A549 (cell line): ENCODE results near the gene LITAFD. TPM values are rescaled to one million over a fixed set of nuclear protein-coding genes. Genes with fewer than 3 reads are reported as not detected.
A peak's percentile ranks its signal among the peaks of the same experiment; 100 is the strongest.

Experiments used
- ATAC-seq, 2 experiments: fragments of 200-7000 bp in 1 of 2; fragments of >200 bp in 1 of 2; cut with Nextera tagmentation in 1 of 2; cut with Tn5 transposase in 1 of 2; 3 replicates each; pipeline versions ENCODE4 v1.8.0 to v1.9.1; 2018 to 2020; ENCODE audit warnings: mild to moderate bottlenecking in 1 of 2, moderate library complexity in 1 of 2
- CTCF ChIA-PET: fragments of 300-600 bp; sonication (Branson Sonifier 250); formaldehyde crosslinking; extraction: SDS; loops from one replicate; lab custom pipeline; 2021; ENCODE audit warnings: antibody characterized with exemption, inconsistent platforms; lab: Yijun Ruan, JAX
- POLR2A ChIA-PET: fragments of 350-600 bp; formaldehyde crosslinking; extraction: SDS; loops from one replicate; lab custom pipeline; 2021; ENCODE audit warnings: antibody characterized with exemption, inconsistent platforms; lab: Yijun Ruan, JAX
- DNase-seq, 2 experiments: peaks; one replicate each; pipeline versions ENCODE4 v3.0.0 to v3.0.0-alpha.2; 2011 to 2016; ENCODE audit warnings: low read depth in 1 of 2, low spot score in 1 of 2
- FAIRE-seq: peaks from 2 replicates; lab custom pipeline; 2011; peaks lifted over from hg19 to GRCh38; lab: Jason Lieb, UNC
- H3K27ac ChIP-seq, 2 experiments: fragments of >200 bp; sonication (Bioruptor Twin); formaldehyde crosslinking; 3 replicates each; pipeline ENCODE4 v1.5.1; 2016 to 2017
- H3K4me1 ChIP-seq: fragments of >200 bp; sonication (Bioruptor Twin); formaldehyde crosslinking; 3 replicates; pipeline ENCODE4 v1.6.1; 2016
- H3K4me2 ChIP-seq: fragments of >200 bp; sonication (Bioruptor Twin); formaldehyde crosslinking; 3 replicates; pipeline ENCODE4 v1.6.1; 2016
- H3K4me3 ChIP-seq: fragments of >200 bp; sonication (Bioruptor Twin); formaldehyde crosslinking; 3 replicates; pipeline ENCODE4 v1.5.1; 2016
- H3K9me3 ChIP-seq: fragments of >200 bp; sonication (Bioruptor Twin); formaldehyde crosslinking; 3 replicates; pipeline ENCODE4 v1.6.1; 2016
- CHD2 ChIP-seq: fragments of 150-350 bp; IDR thresholded peaks from 2 replicates; pipeline ENCODE4 v1.6.1; 2014; ENCODE audit warnings: low read length; ENCODE audit not compliant: partially characterized antibody
- CHD4 ChIP-seq: fragments of 200-600 bp; sonication (generic); IDR thresholded peaks from 2 replicates; pipeline ENCODE4 v1.6.1; 2016; ENCODE audit warnings: antibody characterized with exemption, mild to moderate bottlenecking, borderline replicate concordance
- EHF ChIP-seq: fragments of 250-450 bp; sonication (Bioruptor Pico); IDR thresholded peaks from 2 replicates; pipeline ENCODE4 v1.5.0; 2020; ENCODE audit warnings: mild to moderate bottlenecking
- EHMT2 ChIP-seq: fragments of 200-600 bp; sonication (generic); IDR thresholded peaks from 2 replicates; pipeline ENCODE4 v1.6.1; 2016; ENCODE audit warnings: antibody characterized with exemption, low read depth, mild to moderate bottlenecking, moderate library complexity
- EP300 ChIP-seq, 2 experiments: fragments of >200 bp; sonication (Bioruptor Twin); formaldehyde crosslinking; IDR thresholded peaks; 2 replicates in 1 of 2; 3 replicates in 1 of 2; pipeline ENCODE4 v1.6.1; 2016 to 2017
- ESRRA ChIP-seq: fragments of 150-350 bp; IDR thresholded peaks from 2 replicates; pipeline ENCODE4 v1.6.1; 2014; ENCODE audit warnings: mild to moderate bottlenecking, low read length, borderline replicate concordance
- FOSB ChIP-seq: fragments of 250-450 bp; sonication (Bioruptor Pico); IDR thresholded peaks from 2 replicates; pipeline ENCODE4 v1.5.0; 2020; ENCODE audit warnings: mild to moderate bottlenecking, moderate library complexity
- HDAC2 ChIP-seq: fragments of 200-600 bp; sonication (generic); IDR thresholded peaks from 2 replicates; pipeline ENCODE4 v1.6.1; 2016
- HEYL ChIP-seq: fragments of 250-450 bp; sonication (Bioruptor Pico); IDR thresholded peaks from 2 replicates; pipeline ENCODE4 v1.8.0; 2021; ENCODE audit warnings: mild to moderate bottlenecking, moderate library complexity
- HOXA7 ChIP-seq: fragments of 250-450 bp; sonication (Bioruptor Pico); IDR thresholded peaks from 2 replicates; pipeline ENCODE4 v1.5.0; 2020; ENCODE audit warnings: mild to moderate bottlenecking, moderate library complexity
- HOXB5 ChIP-seq: fragments of 250-450 bp; sonication (Bioruptor Pico); IDR thresholded peaks from 2 replicates; pipeline ENCODE4 v1.5.0; 2020; ENCODE audit warnings: mild to moderate bottlenecking, moderate library complexity
- JUN ChIP-seq, 2 experiments: fragments of >200 bp; sonication (Bioruptor Twin); formaldehyde crosslinking; IDR thresholded peaks; 2 replicates in 1 of 2; 3 replicates in 1 of 2; pipeline ENCODE4 v1.6.1; 2016 to 2017
- KDM1A ChIP-seq: fragments of 200-600 bp; sonication (generic); IDR thresholded peaks from 2 replicates; pipeline ENCODE4 v1.6.1; 2016; ENCODE audit warnings: low read depth, mild to moderate bottlenecking
- MAFK ChIP-seq: fragments of 450-650 bp; IDR thresholded peaks from 2 replicates; pipeline ENCODE4 v1.6.1; 2014; ENCODE audit not compliant: partially characterized antibody
- MYC ChIP-seq: IDR thresholded peaks from 2 replicates; pipeline ENCODE4 v1.6.1; 2012; ENCODE audit warnings: mild to moderate bottlenecking, inconsistent platforms, low read length, improper control_type of control experiment, borderline replicate concordance
- PHF8 ChIP-seq: fragments of 200-600 bp; sonication (generic); IDR thresholded peaks from 2 replicates; pipeline ENCODE4 v1.6.1; 2016; ENCODE audit warnings: low read depth, mild to moderate bottlenecking, antibody characterized with exemption, moderate library complexity, borderline replicate concordance
- POLR2A ChIP-seq: IDR thresholded peaks from 2 replicates; pipeline ENCODE4 v1.6.1; 2012; ENCODE audit warnings: mild to moderate bottlenecking, low read length
- RCOR1 ChIP-seq: fragments of 150-350 bp; IDR thresholded peaks from 2 replicates; pipeline ENCODE4 v1.6.1; 2014; ENCODE audit warnings: antibody characterized with exemption, low read length, low read depth
- SREBF2 ChIP-seq: fragments of 450-650 bp; IDR thresholded peaks from 2 replicates; pipeline ENCODE4 v1.6.1; 2014; ENCODE audit warnings: mild to moderate bottlenecking, moderate library complexity
- TP53 ChIP-seq: fragments of 250-450 bp; sonication (Bioruptor Pico); IDR thresholded peaks from 2 replicates; pipeline ENCODE4 v1.5.0; 2021; ENCODE audit warnings: mild to moderate bottlenecking, moderate library complexity
- ZC3H11A ChIP-seq: fragments of 450-650 bp; IDR thresholded peaks from 2 replicates; pipeline ENCODE4 v1.6.1; 2014; ENCODE audit warnings: antibody characterized with exemption, mild to moderate bottlenecking
- ZNF302 ChIP-seq: fragments of 250-450 bp; sonication (Bioruptor Pico); IDR thresholded peaks from 2 replicates; pipeline ENCODE4 v1.9.0; 2021; ENCODE audit warnings: inconsistent platforms, mild to moderate bottlenecking, moderate library complexity
- WGBS: methylation state at CpG from one replicate; pipeline ENCODE4 v1.1.6; 2017; ENCODE audit errors: missing lambda C conversion rate; 5-methylcytosine and 5-hydroxymethylcytosine counted together
- polyA plus RNA-seq, 4 experiments: library from polyadenylated mRNA; depleted of rRNA in 3 of 4; stranded (reverse); fragments of >200 nt; fragmentation: RNase III in 1 of 4; extraction: RNeasy Plus Mini Kit Qiagen cat#74134 plus additional on column Dnase treatment in 1 of 4; gene quantifications; 2 replicates in 3 of 4; 3 replicates in 1 of 4; pipeline ENCODE4 v1.2.3, GENCODE V29; 2011 to 2017
- TF ChIP-seq, protein P1 (sequence below): fragments of >200 bp; sonication (Bioruptor Twin); formaldehyde crosslinking; IDR thresholded peaks from 3 replicates; pipeline ENCODE4 v1.6.1; 2016
- TF ChIP-seq, protein P2 (sequence below): fragments of >200 bp; sonication (Bioruptor Twin); formaldehyde crosslinking; IDR thresholded peaks from 2 replicates; pipeline ENCODE4 v1.6.1; 2016
- TF ChIP-seq, protein P3 (sequence below): IDR thresholded peaks from 2 replicates; pipeline ENCODE4 v1.6.1; 2012
- TF ChIP-seq, protein P4 (sequence below): IDR thresholded peaks from 2 replicates; pipeline ENCODE4 v1.6.1; 2012; ENCODE audit warnings: low read depth, borderline replicate concordance

LITAFD gene
- polyA plus RNA-seq, 2 of the 4 experiments (the other 2 are of a cell fraction) = not detected

DNA sequence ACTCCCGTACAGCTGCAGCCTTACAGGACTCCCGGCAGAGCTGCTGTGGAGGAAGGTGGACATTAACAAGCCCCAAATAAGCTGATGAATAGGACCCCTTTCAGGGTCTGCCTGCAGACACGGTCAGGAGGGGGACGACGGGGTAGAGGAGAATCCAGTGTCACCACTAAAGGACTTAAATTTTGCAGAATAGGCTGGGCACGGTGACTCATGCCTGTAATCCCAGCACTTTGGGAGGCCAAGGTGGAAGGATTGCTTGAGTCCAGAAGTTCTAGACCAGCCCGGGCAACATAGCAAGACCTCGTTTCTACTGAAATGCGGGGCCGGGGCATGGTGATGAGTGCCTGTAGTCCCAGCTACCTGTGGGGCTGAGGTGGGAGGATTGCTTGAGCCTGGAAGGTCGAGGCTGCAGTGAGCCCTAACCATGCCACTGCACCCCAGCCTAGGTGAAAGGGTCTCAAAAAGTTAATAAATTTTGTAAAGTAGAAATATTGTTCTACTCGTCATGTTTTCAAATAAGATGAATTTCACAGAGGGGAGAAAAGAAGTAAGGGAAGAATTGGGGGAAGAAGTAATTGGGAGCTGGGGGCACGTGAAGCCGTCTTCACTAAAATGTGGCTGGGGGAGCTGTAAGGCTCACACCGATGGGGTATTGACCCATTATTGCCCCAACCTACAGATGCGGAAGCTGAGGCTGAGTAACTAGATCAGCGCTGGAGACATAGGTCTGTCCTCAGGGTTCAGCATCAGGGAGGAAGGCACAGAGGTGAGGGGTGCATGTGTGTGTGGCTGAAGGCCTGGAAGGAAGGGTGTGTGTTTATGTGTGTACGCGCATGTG lies 4.7 kb downstream of the LITAFD start:
- WGBS = 77% methylated on average over 19 of the region's 19 CpGs

DNA sequence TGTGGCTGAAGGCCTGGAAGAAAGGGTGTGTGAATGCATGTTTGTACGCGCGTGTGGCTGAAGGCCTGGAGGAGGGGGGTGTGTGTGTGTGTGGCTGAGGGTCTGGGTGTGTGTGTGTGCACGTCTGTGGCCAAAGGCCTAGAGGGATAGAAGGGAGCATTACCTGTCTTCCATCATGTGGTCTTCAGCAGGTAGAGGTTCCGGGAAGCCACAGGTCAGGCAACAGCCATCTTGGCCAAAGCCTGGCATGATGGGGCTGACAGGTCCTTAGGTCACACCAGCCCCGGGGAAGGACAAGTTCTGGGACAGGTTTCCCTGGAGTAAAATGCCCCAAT lies 5.2 kb downstream of the LITAFD start:
- CTCF ChIA-PET = interaction anchor here (1.6 to 9.0 kb wide), 2 partner anchors 8 to 120 kb away, joined by 4 to 147 read pairs; no protein-coding TSS in a partner anchor
- no peaks in the 10 kb centered on the region for H3K9me3 ChIP-seq
- ATAC-seq (no peak), FAIRE-seq (no peak), DNase-seq (no peak)
- H3K4me1 ChIP-seq = peaks cover 23% of the 10 kb centered on the region
- no peak for TF ChIP-seq CHD2
- TF ChIP-seq, protein P1, sequence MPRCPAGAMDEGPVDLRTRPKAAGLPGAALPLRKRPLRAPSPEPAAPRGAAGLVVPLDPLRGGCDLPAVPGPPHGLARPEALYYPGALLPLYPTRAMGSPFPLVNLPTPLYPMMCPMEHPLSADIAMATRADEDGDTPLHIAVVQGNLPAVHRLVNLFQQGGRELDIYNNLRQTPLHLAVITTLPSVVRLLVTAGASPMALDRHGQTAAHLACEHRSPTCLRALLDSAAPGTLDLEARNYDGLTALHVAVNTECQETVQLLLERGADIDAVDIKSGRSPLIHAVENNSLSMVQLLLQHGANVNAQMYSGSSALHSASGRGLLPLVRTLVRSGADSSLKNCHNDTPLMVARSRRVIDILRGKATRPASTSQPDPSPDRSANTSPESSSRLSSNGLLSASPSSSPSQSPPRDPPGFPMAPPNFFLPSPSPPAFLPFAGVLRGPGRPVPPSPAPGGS = no peak
- no peak for TF ChIP-seq POLR2A
- TF ChIP-seq ZNF302 (CRISPR knock-in tag) = no peak
- TF ChIP-seq MYC = no peak
- no peak for TF ChIP-seq HOXA7
- TF ChIP-seq KDM1A = no peak
- no peak for TF ChIP-seq CHD4
- no peak for TF ChIP-seq FOSB (CRISPR knock-in tag)
- TF ChIP-seq RCOR1 = no peak
- TF ChIP-seq JUN (IDR thresholded peaks at IDR 0.05) = no peak
- POLR2A ChIA-PET = no interaction called here
- 95% methylated on average over 6 of the region's 6 CpGs for WGBS
- H3K27ac ChIP-seq = no peak overlapping the region
- H3K4me3 ChIP-seq = no peak overlapping the region
- H3K4me2 ChIP-seq = no peak overlapping the region

More for the DNA sequence above, 4.7 kb downstream of the LITAFD start:
- H3K4me3 ChIP-seq = no peak overlapping the region
- H3K27ac ChIP-seq = peak overlapping the region in 1 of 2 experiments; percentile 78; a peak in 2 of 6 replicates
- peaks cover 23% of the 10 kb centered on the region for H3K4me1 ChIP-seq
- H3K9me3 ChIP-seq = no peaks in the 10 kb centered on the region
- FAIRE-seq (no peak), DNase-seq (no peak), ATAC-seq (no peak)
- TF ChIP-seq ZC3H11A (no peak), HEYL (no peak), MAFK (no peak), EHF (CRISPR knock-in tag) (no peak), TP53 (no peak), HOXB5 (no peak), CHD2 (no peak), ESRRA (no peak), SREBF2 (no peak), MYC (no peak), PHF8 (no peak), EP300 (IDR thresholded peaks at IDR 0.05) (no peak), JUN (IDR thresholded peaks at IDR 0.05) (no peak), HDAC2 (no peak), FOSB (CRISPR knock-in tag) (no peak), EHMT2 (no peak)
- TF ChIP-seq, protein P1 = no peak
- TF ChIP-seq, protein P2, sequence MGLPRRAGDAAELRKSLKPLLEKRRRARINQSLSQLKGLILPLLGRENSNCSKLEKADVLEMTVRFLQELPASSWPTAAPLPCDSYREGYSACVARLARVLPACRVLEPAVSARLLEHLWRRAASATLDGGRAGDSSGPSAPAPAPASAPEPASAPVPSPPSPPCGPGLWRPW = no peak
- TF ChIP-seq, protein P3, sequence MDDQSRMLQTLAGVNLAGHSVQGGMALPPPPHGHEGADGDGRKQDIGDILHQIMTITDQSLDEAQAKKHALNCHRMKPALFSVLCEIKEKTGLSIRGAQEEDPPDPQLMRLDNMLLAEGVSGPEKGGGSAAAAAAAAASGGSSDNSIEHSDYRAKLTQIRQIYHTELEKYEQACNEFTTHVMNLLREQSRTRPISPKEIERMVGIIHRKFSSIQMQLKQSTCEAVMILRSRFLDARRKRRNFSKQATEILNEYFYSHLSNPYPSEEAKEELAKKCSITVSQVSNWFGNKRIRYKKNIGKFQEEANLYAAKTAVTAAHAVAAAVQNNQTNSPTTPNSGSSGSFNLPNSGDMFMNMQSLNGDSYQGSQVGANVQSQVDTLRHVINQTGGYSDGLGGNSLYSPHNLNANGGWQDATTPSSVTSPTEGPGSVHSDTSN = no peak
- TF ChIP-seq, protein P4, sequence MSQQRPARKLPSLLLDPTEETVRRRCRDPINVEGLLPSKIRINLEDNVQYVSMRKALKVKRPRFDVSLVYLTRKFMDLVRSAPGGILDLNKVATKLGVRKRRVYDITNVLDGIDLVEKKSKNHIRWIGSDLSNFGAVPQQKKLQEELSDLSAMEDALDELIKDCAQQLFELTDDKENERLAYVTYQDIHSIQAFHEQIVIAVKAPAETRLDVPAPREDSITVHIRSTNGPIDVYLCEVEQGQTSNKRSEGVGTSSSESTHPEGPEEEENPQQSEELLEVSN = no peak
- no peak overlapping the region for H3K4me2 ChIP-seq
- ChIA-PET POLR2A (interaction anchor here (2.5 kb wide), 1 partner anchor 18 kb away, joined by 13 read pairs; the partner anchor contains the start of gene CARHSP1), CTCF (interaction anchor here (0.9 to 9.0 kb wide), 4 partner anchors 9 to 128 kb away, joined by 3 to 147 read pairs (median 4); no protein-coding TSS in a partner anchor)
